Subcutaneous adipose tissue (tissue), 4 donors: Measurements from ENCODE around the gene CC2D1A. TPM values are rescaled to one million over a fixed set of nuclear protein-coding genes. Genes with fewer than 3 reads are reported as not detected.

Experiments
- small RNA-seq: library from RNA; depleted of rRNA; stranded (forward); fragments of <200 nt; gene quantifications from one replicate; pipeline ENCODE3, GENCODE V24; 2016
- total RNA-seq, 4 donors: library from RNA; depleted of rRNA; stranded (reverse); fragments of >200 nt; gene quantifications; one replicate each; pipeline ENCODE4 v1.1.0, GENCODE V29; 2016
- TF ChIP-seq, protein P1 (sequence below): fragments of 450-650 bp; IDR thresholded peaks from one replicate; pipeline ENCODE4 v1.5.1; 2016; ENCODE audit warnings: low read depth, mild to moderate bottlenecking, control low read depth, antibody characterized with exemption, moderate library complexity

CC2D1A gene
- total RNA-seq, 4 donors from 2014 or later = 15.2 to 36.2 (median 16.5) TPM

DNA sequence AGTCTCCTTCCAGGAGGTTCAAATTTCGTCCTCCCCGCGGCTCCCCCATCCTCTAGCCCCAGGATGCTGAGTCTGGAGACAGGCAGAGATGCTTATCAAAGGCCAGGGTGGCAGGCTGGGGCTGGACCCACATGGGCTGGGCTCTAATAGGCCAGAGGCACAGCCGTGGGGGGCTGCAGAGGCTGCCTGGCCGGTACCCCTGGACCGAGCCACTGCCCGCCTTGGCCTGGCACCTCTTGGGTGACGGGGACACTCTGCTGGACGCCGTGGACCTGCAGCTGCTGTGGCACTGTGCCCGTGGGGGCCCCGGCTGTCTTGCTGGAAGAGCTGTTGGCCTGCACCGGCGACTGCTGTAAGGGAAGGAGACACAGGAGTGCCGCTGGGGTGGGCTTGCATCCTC is 74.3 kb downstream of the CC2D1A start:
- TF ChIP-seq, protein P1, sequence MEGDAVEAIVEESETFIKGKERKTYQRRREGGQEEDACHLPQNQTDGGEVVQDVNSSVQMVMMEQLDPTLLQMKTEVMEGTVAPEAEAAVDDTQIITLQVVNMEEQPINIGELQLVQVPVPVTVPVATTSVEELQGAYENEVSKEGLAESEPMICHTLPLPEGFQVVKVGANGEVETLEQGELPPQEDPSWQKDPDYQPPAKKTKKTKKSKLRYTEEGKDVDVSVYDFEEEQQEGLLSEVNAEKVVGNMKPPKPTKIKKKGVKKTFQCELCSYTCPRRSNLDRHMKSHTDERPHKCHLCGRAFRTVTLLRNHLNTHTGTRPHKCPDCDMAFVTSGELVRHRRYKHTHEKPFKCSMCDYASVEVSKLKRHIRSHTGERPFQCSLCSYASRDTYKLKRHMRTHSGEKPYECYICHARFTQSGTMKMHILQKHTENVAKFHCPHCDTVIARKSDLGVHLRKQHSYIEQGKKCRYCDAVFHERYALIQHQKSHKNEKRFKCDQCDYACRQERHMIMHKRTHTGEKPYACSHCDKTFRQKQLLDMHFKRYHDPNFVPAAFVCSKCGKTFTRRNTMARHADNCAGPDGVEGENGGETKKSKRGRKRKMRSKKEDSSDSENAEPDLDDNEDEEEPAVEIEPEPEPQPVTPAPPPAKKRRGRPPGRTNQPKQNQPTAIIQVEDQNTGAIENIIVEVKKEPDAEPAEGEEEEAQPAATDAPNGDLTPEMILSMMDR = no peak

Small RNAs within 50 kb of the gene (small RNA-seq; reads per million reads assigned to genes)
- 20.3 reads per million, percentile 94 among the genes with 10 or more reads in this experiment for gene MIR181C
- gene MIR181D = 24.6 reads per million, percentile 95 among the genes with 10 or more reads in this experiment

Other genes with a start within 250 kb of the CC2D1A start
- 10 to 100 TPM; 12.1 to 81.9 (median 40.3) TPM for gene MRI1, start 141.7 kb upstream of the CC2D1A start, total RNA-seq
- 100 to 1,000 TPM in 3 of 4 donors, 10 to 100 TPM in 1; 90.1 to 133 (median 113) TPM for gene C19orf53, start 131.7 kb upstream of the CC2D1A start, total RNA-seq
- 1 to 10 TPM; 1.6 to 4.7 (median 1.9) TPM for gene ZSWIM4, start 110.8 kb upstream of the CC2D1A start, total RNA-seq
- not detected for gene NANOS3, start 29.1 kb upstream of the CC2D1A start, total RNA-seq
- gene BRME1, start 84 bp upstream of the CC2D1A start, total RNA-seq = 1 to 10 TPM in 2 of 4 donors, under 1 TPM in 1, not detected in 1; 0.66 to 3.0 (median 1.0) TPM
- 1 to 10 TPM in 1 of 4 donors, under 1 TPM in 3; 0.44 to 1.1 (median 0.91) TPM for gene PODNL1, start 32.2 kb downstream of the CC2D1A start, total RNA-seq
- gene DCAF15, start 46.3 kb downstream of the CC2D1A start, total RNA-seq = 10 to 100 TPM in 3 of 4 donors, 1 to 10 TPM in 1; 8.4 to 17.3 (median 12.0) TPM
- 1 to 10 TPM; 2.2 to 4.1 (median 2.2) TPM for gene RFX1, start 100.1 kb downstream of the CC2D1A start, total RNA-seq
- gene RLN3, start 121.9 kb downstream of the CC2D1A start, total RNA-seq = not detected
- gene IL27RA, start 125.6 kb downstream of the CC2D1A start, total RNA-seq = 1 to 10 TPM; 4.1 to 7.0 (median 6.2) TPM
- gene PALM3, start 155.9 kb downstream of the CC2D1A start, total RNA-seq = not detected
- 1 to 10 TPM in 3 of 4 donors, not detected in 1; 1.3 to 3.7 (median 3.6) TPM for gene MISP3, start 166.6 kb downstream of the CC2D1A start, total RNA-seq
- not detected for gene C19orf67, start 179.6 kb downstream of the CC2D1A start, total RNA-seq
- 10 to 100 TPM in 3 of 4 donors, 1 to 10 TPM in 1; 8.6 to 21.9 (median 11.3) TPM for gene SAMD1, start 184.6 kb downstream of the CC2D1A start, total RNA-seq
- gene PRKACA, start 211.6 kb downstream of the CC2D1A start, total RNA-seq = 10 to 100 TPM; 37.3 to 81.8 (median 45.6) TPM
- under 1 TPM in 3 of 4 donors, not detected in 1; 0.34 to 0.82 (median 0.66) TPM for gene ASF1B, start 230.4 kb downstream of the CC2D1A start, total RNA-seq